CD4-positive, alpha-beta memory T cell (primary cell): ENCODE measurements around the gene SNN. TPM values are rescaled to one million over a fixed set of nuclear protein-coding genes. Genes with fewer than 3 reads are reported as not detected.

Source experiments
- CTCF ChIA-PET: fragments of 350-600 bp; sonication (Branson Sonifier 250); formaldehyde crosslinking; loops from one replicate; lab custom pipeline; 2021; ENCODE audit warnings: inconsistent platforms; ENCODE audit not compliant: partially characterized antibody; lab: Charles Lee
- POLR2A ChIA-PET: fragments of 350-600 bp; sonication (Branson Sonifier 250); formaldehyde crosslinking; loops from one replicate; lab custom pipeline; 2021; ENCODE audit not compliant: partially characterized antibody; lab: Charles Lee
- DNase-seq, 5 donors: peaks; one replicate each; pipeline versions ENCODE4 v3.0.0 to v3.0.0-alpha.2; 2020 to 2022; ENCODE audit warnings: mixed read lengths in 1 of 5
- H3K27ac ChIP-seq: one replicate; pipeline ENCODE4 v1.7.0; 2013; ENCODE audit warnings: low read depth, low read length
- H3K27me3 ChIP-seq: 2 replicates; pipeline ENCODE4 v1.7.0; 2013; ENCODE audit warnings: mild to moderate bottlenecking, low read length, moderate library complexity; ENCODE audit not compliant: insufficient read depth
- H3K36me3 ChIP-seq: 2 replicates; pipeline ENCODE4 v1.7.0; 2013; ENCODE audit warnings: mild to moderate bottlenecking, low read length, moderate library complexity; ENCODE audit not compliant: insufficient read depth
- H3K4me1 ChIP-seq: 2 replicates; pipeline ENCODE4 v1.7.0; 2013; ENCODE audit warnings: mild to moderate bottlenecking, low read length, moderate library complexity; ENCODE audit not compliant: insufficient read depth
- H3K4me3 ChIP-seq, 2 donors: one replicate each; pipeline ENCODE4 v1.7.0; 2013; ENCODE audit warnings: low read length in 2 of 2, mild to moderate bottlenecking in 1 of 2
- H3K9me3 ChIP-seq, 2 donors: one replicate each; pipeline ENCODE4 v1.7.0; 2013; ENCODE audit warnings: low read length in 2 of 2, control low read depth in 1 of 2; ENCODE audit not compliant: control insufficient read depth in 1 of 2
- H3K27ac Mint-ChIP-seq, 7 donors: one replicate each; pipeline ENCODE4 v1.8.0; 2020 to 2021; ENCODE audit warnings: mixed read lengths in 7 of 7, mild to moderate bottlenecking in 6 of 7, inconsistent platforms in 3 of 7, moderate library complexity in 3 of 7
- H3K27me3 Mint-ChIP-seq, 2 donors: one replicate each; pipeline ENCODE4 v1.8.0; 2020 to 2021; ENCODE audit warnings: mixed read lengths in 2 of 2
- H3K36me3 Mint-ChIP-seq, 2 donors: one replicate each; pipeline ENCODE4 v1.8.0; 2020 to 2021; ENCODE audit warnings: mixed read lengths in 2 of 2, inconsistent platforms in 1 of 2, mild to moderate bottlenecking in 1 of 2
- H3K4me1 Mint-ChIP-seq, 4 donors: one replicate each; pipeline ENCODE4 v1.8.0; 2020 to 2021; ENCODE audit warnings: mixed read lengths in 4 of 4, mild to moderate bottlenecking in 1 of 4
- H3K4me3 Mint-ChIP-seq, 8 donors: one replicate each; pipeline ENCODE4 v1.8.0; 2020 to 2021; ENCODE audit warnings: mixed read lengths in 8 of 8, mild to moderate bottlenecking in 7 of 8, moderate library complexity in 6 of 8, inconsistent platforms in 3 of 8
- H3K9me3 Mint-ChIP-seq, 8 donors: one replicate each; pipeline ENCODE4 v1.8.0; 2020 to 2021; ENCODE audit warnings: mixed read lengths in 8 of 8, mild to moderate bottlenecking in 5 of 8, inconsistent platforms in 3 of 8, moderate library complexity in 1 of 8
- intact Hi-C: fragments of 100-400 bp; cut with micrococcal nuclease; formaldehyde crosslinking; loops from one replicate; pipeline ENCODE4 v1.15.1; 2023
- polyA plus RNA-seq, 2 donors: library from polyadenylated mRNA; unstranded; fragments of 300-500 nt; fragmentation: Illumina TruSeq; gene quantifications; one replicate each; pipeline ENCODE4 v1.2.3, GENCODE V29; 2021
- total RNA-seq, 2 experiments: library from RNA; stranded (reverse); gene quantifications; one replicate each; pipeline ENCODE4 v1.2.3, GENCODE V29; 2021

Gene SNN
- total and polyA plus RNA-seq, 4 experiments from 2014 or later = 16.1 to 20.4 (median 18.0) TPM

GRCh38 chr16:11639008-11639562 is 29.2 kb upstream of the SNN start:
- H3K4me1 Mint-ChIP-seq = peaks cover 9 to 20% (median 17%) of the 10 kb centered on the region in 4 donors
- H3K36me3 ChIP-seq = no peaks in the 10 kb centered on the region
- no peaks in the 10 kb centered on the region for H3K27me3 Mint-ChIP-seq
- no peaks in the 10 kb centered on the region for H3K9me3 ChIP-seq
- H3K4me3 Mint-ChIP-seq = no peak overlapping the region
- ChIA-PET CTCF (interaction anchor here (0.8 to 11.1 kb wide), 14 partner anchors 9 to 108 kb away, joined by 3 to 206 read pairs (median 6); partner anchors contain the start of gene LITAF), POLR2A (interaction anchor here (0.7 to 4.4 kb wide), 3 partner anchors 17 to 311 kb away, joined by 3 to 26 read pairs (median 4); no protein-coding TSS in a partner anchor)
- H3K36me3 Mint-ChIP-seq = no peaks in the 10 kb centered on the region
- peaks cover 14% of the 10 kb centered on the region for H3K4me1 ChIP-seq
- DNase-seq = no peak
- H3K27me3 ChIP-seq = no peaks in the 10 kb centered on the region
- H3K4me3 ChIP-seq = no peak overlapping the region
- H3K27ac ChIP-seq = no peak overlapping the region
- peak overlapping the region in 1 of 7 donors; percentile 7 for H3K27ac Mint-ChIP-seq
- H3K9me3 Mint-ChIP-seq = no peaks in the 10 kb centered on the region
- intact Hi-C loops = no loop called here

DNA sequence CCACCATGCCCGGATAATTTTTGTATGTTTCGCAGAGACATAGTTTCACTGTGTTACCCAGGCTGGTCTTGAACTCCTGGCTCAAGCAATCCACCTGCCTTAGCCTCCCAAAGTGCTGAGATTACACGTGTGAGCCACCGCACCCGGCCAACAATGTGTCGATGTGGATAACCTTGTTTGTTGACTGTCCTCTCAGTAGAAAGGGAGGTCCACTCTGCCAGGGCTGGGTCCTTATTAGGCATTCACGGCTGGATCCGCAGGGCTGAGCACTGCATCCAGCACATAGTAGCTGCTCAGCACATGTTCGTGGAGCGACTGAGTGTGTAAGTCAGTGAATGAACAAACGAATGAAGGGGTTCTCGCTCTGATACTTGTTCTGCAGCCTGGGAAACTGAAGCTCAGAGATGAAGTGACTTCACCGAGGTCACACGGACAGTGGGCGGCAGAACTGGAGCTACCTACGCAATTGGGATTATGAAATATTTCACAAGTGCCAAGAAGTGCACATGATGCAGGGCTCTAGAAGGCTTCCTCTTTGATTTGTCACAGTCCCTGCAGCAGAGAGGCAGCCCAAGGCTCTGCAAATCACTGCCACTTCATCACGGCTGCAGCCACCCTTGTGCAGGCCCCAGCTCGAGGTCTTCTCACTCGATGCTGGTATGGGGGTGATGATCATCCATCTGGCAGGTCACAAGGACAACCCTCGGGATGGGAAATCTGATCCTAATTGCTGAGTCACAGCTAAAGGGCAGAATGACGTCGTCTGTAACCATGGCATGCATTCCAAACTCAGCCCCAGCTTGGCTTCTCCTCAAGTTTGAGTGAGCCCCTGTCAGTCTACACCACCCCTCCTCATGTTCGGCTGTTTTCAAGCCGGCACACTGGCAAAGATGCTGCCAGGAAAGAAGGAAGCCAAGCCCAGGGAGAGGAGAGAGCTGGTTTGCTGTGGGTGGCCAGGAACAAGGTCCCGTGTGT is 28.0 kb upstream of the SNN start:
- DNase-seq = no peak
- intact Hi-C loops = loop anchor here (2.0 kb wide), 2 partner anchors 17 to 55 kb away; no protein-coding TSS in a partner anchor
- Mint-ChIP-seq H3K9me3 (no peaks in the 10 kb centered on the region), H3K27ac (peak overlapping the region in 1 of 7 donors; percentile 47), H3K4me3 (no peak overlapping the region), H3K36me3 (no peaks in the 10 kb centered on the region), H3K4me1 (peaks cover 5 to 15% (median 12%) of the 10 kb centered on the region in 4 donors), H3K27me3 (no peaks in the 10 kb centered on the region)
- no peaks in the 10 kb centered on the region for H3K36me3 ChIP-seq
- ChIA-PET POLR2A (interaction anchor here (0.9 to 3.3 kb wide), 8 partner anchors 18 to 108 kb away, joined by 3 to 16 read pairs (median 5); partner anchors contain the start of genes LITAF and SNN), CTCF (interaction anchor here (1.1 to 11.1 kb wide), 19 partner anchors 10 to 244 kb away, joined by 3 to 206 read pairs (median 10); partner anchors contain the start of gene LITAF)
- no peaks in the 10 kb centered on the region for H3K27me3 ChIP-seq
- peaks cover 14% of the 10 kb centered on the region for H3K4me1 ChIP-seq
- no peak overlapping the region for H3K27ac ChIP-seq
- no peaks in the 10 kb centered on the region for H3K9me3 ChIP-seq
- no peak overlapping the region for H3K4me3 ChIP-seq

DNA sequence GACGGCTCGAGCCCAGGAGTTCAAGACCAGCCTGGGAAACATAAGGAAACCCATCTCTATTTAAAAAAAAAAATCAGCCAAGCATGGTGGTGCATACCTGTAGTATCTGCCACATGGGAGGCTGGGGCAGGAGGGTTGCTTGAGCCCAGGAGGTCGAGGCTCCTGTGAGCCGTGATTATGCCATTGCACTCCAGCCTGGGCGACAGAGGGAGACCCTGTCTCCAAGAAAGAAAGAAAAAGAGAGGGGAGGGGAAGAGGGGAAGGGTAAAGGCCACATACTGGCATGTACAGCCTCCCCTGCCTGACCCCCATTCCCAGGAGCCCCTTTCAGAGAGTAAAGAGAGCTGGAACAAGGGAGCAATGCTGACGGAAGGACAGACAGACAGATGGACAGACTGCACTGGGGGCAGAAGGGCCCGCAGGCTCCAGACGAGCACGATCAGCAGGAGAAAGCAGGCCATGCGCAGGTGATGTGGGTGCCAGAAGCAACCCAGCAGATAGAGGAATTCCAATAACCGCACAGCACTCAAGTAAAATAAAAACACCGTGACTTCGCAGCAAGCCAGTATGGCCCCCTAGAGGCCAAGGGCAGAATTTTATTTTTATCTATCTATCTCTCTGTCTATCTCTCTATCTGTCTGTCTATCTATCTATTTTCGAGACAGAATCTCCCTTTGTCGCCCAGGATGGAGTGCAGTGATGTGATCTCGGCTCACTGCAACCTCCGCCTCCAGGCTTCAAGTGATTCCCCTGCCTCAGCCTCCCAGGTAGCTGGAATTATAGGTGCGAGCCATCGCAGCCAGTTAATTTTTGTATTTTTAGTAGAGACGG is 27.1 kb upstream of the SNN start:
- Mint-ChIP-seq H3K4me3 (peak overlapping the region in 2 of 8 donors; percentile 20 to 33), H3K36me3 (no peaks in the 10 kb centered on the region), H3K27ac (peak overlapping the region in 2 of 7 donors; percentile 52 to 82), H3K9me3 (no peaks in the 10 kb centered on the region), H3K27me3 (no peaks in the 10 kb centered on the region), H3K4me1 (peaks cover 5 to 15% (median 12%) of the 10 kb centered on the region in 4 donors)
- peak; percentile 47 to 67 (median 67) for DNase-seq
- no peak overlapping the region for H3K4me3 ChIP-seq
- no peaks in the 10 kb centered on the region for H3K9me3 ChIP-seq
- intact Hi-C loops = loop anchor here (1.0 to 2.0 kb wide), 6 partner anchors 18 to 677 kb away; no protein-coding TSS in a partner anchor
- H3K36me3 ChIP-seq = no peaks in the 10 kb centered on the region
- H3K4me1 ChIP-seq = peaks cover 14% of the 10 kb centered on the region
- H3K27me3 ChIP-seq = no peaks in the 10 kb centered on the region
- no peak overlapping the region for H3K27ac ChIP-seq
- ChIA-PET CTCF (interaction anchor here (0.6 to 11.1 kb wide), 21 partner anchors 10 to 245 kb away, joined by 3 to 206 read pairs (median 11); partner anchors contain the start of gene LITAF), POLR2A (interaction anchor here (0.7 to 3.3 kb wide), 7 partner anchors 18 to 109 kb away, joined by 3 to 16 read pairs (median 6); partner anchors contain the start of genes LITAF and SNN)

DNA sequence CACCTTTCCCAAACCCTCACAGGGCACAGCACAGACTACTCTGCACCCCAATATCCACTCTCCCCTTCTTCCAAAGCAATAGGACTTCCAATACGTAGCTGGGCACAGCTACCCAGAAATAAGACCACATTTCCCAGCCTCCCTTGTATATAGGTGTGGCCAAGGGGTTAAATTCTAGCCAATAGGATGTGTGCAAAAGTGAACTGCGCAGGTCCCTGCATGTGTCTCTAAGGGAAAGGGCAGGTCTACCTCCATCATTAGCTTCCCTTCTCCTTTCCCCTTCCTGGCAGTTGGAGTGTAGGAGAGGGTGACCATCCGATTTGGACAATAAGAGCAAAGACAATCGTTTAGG is 25.5 kb upstream of the SNN start:
- intact Hi-C loops = loop anchor here (2.0 kb wide), 1 partner anchor 170 kb away; no protein-coding TSS in a partner anchor
- no peaks in the 10 kb centered on the region for H3K36me3 ChIP-seq
- no peaks in the 10 kb centered on the region for H3K36me3 Mint-ChIP-seq
- H3K27me3 ChIP-seq = no peaks in the 10 kb centered on the region
- no peaks in the 10 kb centered on the region for H3K9me3 Mint-ChIP-seq
- peaks cover 5 to 15% (median 12%) of the 10 kb centered on the region in 4 donors for H3K4me1 Mint-ChIP-seq
- H3K27me3 Mint-ChIP-seq = no peaks in the 10 kb centered on the region
- H3K27ac Mint-ChIP-seq = peak overlapping the region in 3 of 7 donors; percentile 29 to 66 (median 31)
- POLR2A ChIA-PET = interaction anchor here (0.8 to 3.3 kb wide), 4 partner anchors 27 to 111 kb away, joined by 3 to 12 read pairs (median 4); no protein-coding TSS in a partner anchor
- H3K27ac ChIP-seq = no peak overlapping the region
- no peak overlapping the region for H3K4me3 ChIP-seq
- H3K9me3 ChIP-seq = no peaks in the 10 kb centered on the region
- no peak for DNase-seq
- no peak overlapping the region for H3K4me3 Mint-ChIP-seq
- CTCF ChIA-PET = interaction anchor here (0.7 to 11.1 kb wide), 18 partner anchors 11 to 425 kb away, joined by 3 to 206 read pairs (median 4); partner anchors contain the start of gene LITAF
- peaks cover 14% of the 10 kb centered on the region for H3K4me1 ChIP-seq

DNA sequence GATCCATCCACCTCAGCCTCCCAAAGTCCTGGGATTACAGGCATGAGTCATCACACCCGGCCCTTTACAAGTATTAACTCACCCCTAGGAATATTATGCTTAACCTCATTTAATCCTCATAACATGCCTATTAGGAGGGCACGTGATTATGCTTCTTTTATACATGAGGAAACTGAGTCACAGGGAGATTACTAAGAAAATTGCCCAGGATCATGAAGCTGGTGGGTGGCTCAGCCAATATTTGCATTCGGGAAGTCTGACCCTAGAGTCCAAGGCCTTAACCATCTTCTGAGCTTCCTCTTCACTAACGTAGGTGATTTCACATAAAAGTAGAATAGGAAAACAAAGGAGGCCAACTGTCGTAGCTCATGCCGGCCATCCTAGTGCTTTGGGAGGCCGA is 19.0 kb upstream of the SNN start:
- Histone ChIP-seq H3K4me3 (no peak overlapping the region), H3K27ac (no peak overlapping the region), H3K36me3 (no peaks in the 10 kb centered on the region), H3K4me1 (peaks cover 3% of the 10 kb centered on the region), H3K9me3 (no peaks in the 10 kb centered on the region), H3K27me3 (no peaks in the 10 kb centered on the region)
- Mint-ChIP-seq H3K27me3 (peaks cover 0 to 1% of the 10 kb centered on the region in 2 donors), H3K9me3 (no peaks in the 10 kb centered on the region), H3K4me3 (no peak overlapping the region), H3K27ac (no peak overlapping the region), H3K4me1 (peaks cover 2 to 12% (median 6%) of the 10 kb centered on the region in 4 donors), H3K36me3 (no peaks in the 10 kb centered on the region)
- DNase-seq = no peak
- intact Hi-C loops = no loop called here
- ChIA-PET POLR2A (no interaction called here), CTCF (interaction anchor here (0.6 to 11.1 kb wide), 4 partner anchors 11 to 118 kb away, joined by 3 to 206 read pairs (median 4); a partner anchor contains a TSS)
